OCI-LY1 (cell line): ENCODE data around the gene GABBR1.

Experiments used
- H2AFZ ChIP-seq: fragments of 200-600 bp; sonication (generic), shearing (Covaris generic); 2 replicates; pipeline ENCODE4 v1.6.0; 2014; ENCODE audit warnings: antibody characterized with exemption, mild to moderate bottlenecking, low read length
- H3F3A ChIP-seq: fragments of 200-600 bp; sonication (generic), shearing (Covaris generic); 2 replicates; pipeline ENCODE4 v1.6.0; 2014; ENCODE audit warnings: mild to moderate bottlenecking, antibody characterized with exemption, low read length, moderate library complexity; ENCODE audit not compliant: insufficient read depth
- H3K27ac ChIP-seq: fragments of 200-600 bp; sonication (generic); 2 replicates; pipeline ENCODE4 v1.5.1; 2014; ENCODE audit warnings: low read length, mixed run types, mild to moderate bottlenecking, low read depth; ENCODE audit not compliant: poor library complexity, severe bottlenecking
- H3K27me3 ChIP-seq: fragments of 200-600 bp; sonication (generic); 2 replicates; pipeline ENCODE4 v1.6.0; 2014; ENCODE audit warnings: antibody characterized with exemption, mild to moderate bottlenecking, low read length, moderate library complexity; ENCODE audit not compliant: insufficient read depth
- H3K36me3 ChIP-seq: fragments of 200-600 bp; sonication (generic); 2 replicates; pipeline ENCODE4 v1.6.1; 2014; ENCODE audit warnings: mild to moderate bottlenecking, antibody characterized with exemption, low read length, moderate library complexity, mixed read lengths; ENCODE audit not compliant: insufficient read depth
- H3K4me1 ChIP-seq: fragments of 200-600 bp; sonication (generic); 2 replicates; pipeline ENCODE4 v1.5.1; 2014; ENCODE audit warnings: mild to moderate bottlenecking, low read length, moderate library complexity; ENCODE audit not compliant: insufficient read depth, severe bottlenecking
- H3K4me2 ChIP-seq: fragments of 200-600 bp; sonication (generic), shearing (Covaris generic); 2 replicates; pipeline ENCODE4 v1.6.1; 2014; ENCODE audit warnings: low read length
- H3K4me3 ChIP-seq: fragments of 200-600 bp; sonication (generic); 2 replicates; pipeline ENCODE4 v1.5.1; 2014; ENCODE audit warnings: low read length, low read depth, mild to moderate bottlenecking, mixed read lengths; ENCODE audit not compliant: poor library complexity, severe bottlenecking
- H3K79me2 ChIP-seq: fragments of 200-600 bp; shearing (Covaris generic); 2 replicates; pipeline ENCODE4 v1.6.1; 2016; ENCODE audit warnings: mixed run types, low read length, mixed read lengths; ENCODE audit not compliant: insufficient read depth
- H3K9ac ChIP-seq: fragments of 200-600 bp; sonication (generic), shearing (Covaris generic); 2 replicates; pipeline ENCODE4 v1.6.1; 2014; ENCODE audit warnings: mild to moderate bottlenecking, low read length, mixed read lengths
- H3K9me2 ChIP-seq: fragments of 200-600 bp; sonication (generic), shearing (Covaris generic); 2 replicates; pipeline ENCODE4 v1.6.1; 2014; ENCODE audit warnings: low read depth, mild to moderate bottlenecking, low read length, mixed read lengths
- H3K9me3 ChIP-seq: fragments of 200-600 bp; shearing (Covaris generic); 2 replicates; pipeline ENCODE4 v1.6.1; 2014; ENCODE audit warnings: low read length, mixed read lengths
- H4K20me1 ChIP-seq: fragments of 200-600 bp; sonication (generic), shearing (Covaris generic); 2 replicates; pipeline ENCODE4 v1.6.0; 2016; ENCODE audit warnings: mild to moderate bottlenecking, low read length; ENCODE audit not compliant: insufficient read depth
- EZH2 ChIP-seq: fragments of 200-600 bp; sonication (generic), shearing (Covaris generic); IDR thresholded peaks from 2 replicates; pipeline ENCODE4 v1.8.0; 2017; ENCODE audit warnings: borderline replicate concordance, mixed run types, mild to moderate bottlenecking, antibody characterized with exemption, low read length, moderate library complexity, mixed read lengths
- TF ChIP-seq, protein P1 (sequence below): fragments of 200-600 bp; sonication (generic), shearing (Covaris generic); IDR thresholded peaks from 2 replicates; pipeline ENCODE4 v1.5.1; 2017; ENCODE audit warnings: mild to moderate bottlenecking, antibody characterized with exemption, low read length, moderate library complexity, mixed read lengths

Gene GABBR1

GRCh38 chr6:29522227-29522626 is 110.8 kb downstream of the GABBR1 start:
- H3K27ac ChIP-seq: no peak overlapping the region
- no peaks in the 10 kb centered on the region for H3F3A ChIP-seq
- H3K36me3 ChIP-seq: no peaks in the 10 kb centered on the region
- no peaks in the 10 kb centered on the region for H3K27me3 ChIP-seq
- no peaks in the 10 kb centered on the region for H3K4me1 ChIP-seq
- no peaks in the 10 kb centered on the region for H4K20me1 ChIP-seq
- H3K9me2 ChIP-seq: no peaks in the 10 kb centered on the region
- H3K4me3 ChIP-seq: no peak overlapping the region
- no peak overlapping the region for H3K9ac ChIP-seq
- no peak overlapping the region for H2AFZ ChIP-seq
- TF ChIP-seq, protein P1, sequence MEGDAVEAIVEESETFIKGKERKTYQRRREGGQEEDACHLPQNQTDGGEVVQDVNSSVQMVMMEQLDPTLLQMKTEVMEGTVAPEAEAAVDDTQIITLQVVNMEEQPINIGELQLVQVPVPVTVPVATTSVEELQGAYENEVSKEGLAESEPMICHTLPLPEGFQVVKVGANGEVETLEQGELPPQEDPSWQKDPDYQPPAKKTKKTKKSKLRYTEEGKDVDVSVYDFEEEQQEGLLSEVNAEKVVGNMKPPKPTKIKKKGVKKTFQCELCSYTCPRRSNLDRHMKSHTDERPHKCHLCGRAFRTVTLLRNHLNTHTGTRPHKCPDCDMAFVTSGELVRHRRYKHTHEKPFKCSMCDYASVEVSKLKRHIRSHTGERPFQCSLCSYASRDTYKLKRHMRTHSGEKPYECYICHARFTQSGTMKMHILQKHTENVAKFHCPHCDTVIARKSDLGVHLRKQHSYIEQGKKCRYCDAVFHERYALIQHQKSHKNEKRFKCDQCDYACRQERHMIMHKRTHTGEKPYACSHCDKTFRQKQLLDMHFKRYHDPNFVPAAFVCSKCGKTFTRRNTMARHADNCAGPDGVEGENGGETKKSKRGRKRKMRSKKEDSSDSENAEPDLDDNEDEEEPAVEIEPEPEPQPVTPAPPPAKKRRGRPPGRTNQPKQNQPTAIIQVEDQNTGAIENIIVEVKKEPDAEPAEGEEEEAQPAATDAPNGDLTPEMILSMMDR: no peak
- no peak for TF ChIP-seq EZH2
- no peak overlapping the region for H3K4me2 ChIP-seq
- H3K79me2 ChIP-seq: no peaks in the 10 kb centered on the region
- H3K9me3 ChIP-seq: no peaks in the 10 kb centered on the region

GRCh38 chr6:29521006-29521680 is 111.8 kb downstream of the GABBR1 start:
- Histone ChIP-seq H3K79me2 (no peaks in the 10 kb centered on the region), H3F3A (no peaks in the 10 kb centered on the region), H2AFZ (no peak overlapping the region), H3K4me2 (no peak overlapping the region), H3K27me3 (no peaks in the 10 kb centered on the region), H3K27ac (no peak overlapping the region), H3K4me1 (no peaks in the 10 kb centered on the region), H3K9me2 (no peaks in the 10 kb centered on the region), H3K4me3 (no peak overlapping the region), H3K9ac (no peak overlapping the region), H3K9me3 (no peaks in the 10 kb centered on the region), H3K36me3 (no peaks in the 10 kb centered on the region), H4K20me1 (no peaks in the 10 kb centered on the region)
- TF ChIP-seq, protein P1: no peak
- no peak for TF ChIP-seq EZH2

DNA sequence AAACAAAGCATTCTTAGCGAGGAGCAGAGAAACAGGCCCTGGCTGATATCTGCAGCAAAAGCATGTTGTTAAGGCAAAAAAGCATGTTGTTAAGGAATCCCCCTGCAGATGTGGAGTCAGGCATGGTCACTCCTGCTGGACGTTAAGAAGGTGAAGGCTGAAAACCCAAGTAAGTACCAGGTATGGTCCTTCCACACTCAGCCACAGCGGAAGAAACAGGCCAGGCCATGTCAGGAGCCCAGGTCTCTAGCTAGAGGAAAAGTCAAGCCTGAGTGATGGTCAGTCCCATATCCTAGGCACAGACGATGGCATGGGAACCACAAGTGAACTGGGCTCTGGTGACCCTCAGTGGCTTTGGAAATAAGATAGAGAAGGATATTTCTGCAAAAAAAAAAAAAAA is 112.8 kb downstream of the GABBR1 start:
- H3K4me1 ChIP-seq: no peaks in the 10 kb centered on the region
- TF ChIP-seq, protein P1: no peak
- no peak for TF ChIP-seq EZH2
- H3K9me3 ChIP-seq: no peaks in the 10 kb centered on the region
- H4K20me1 ChIP-seq: no peaks in the 10 kb centered on the region
- no peak overlapping the region for H3K27ac ChIP-seq
- H3K79me2 ChIP-seq: no peaks in the 10 kb centered on the region
- no peaks in the 10 kb centered on the region for H3K9me2 ChIP-seq
- H3K9ac ChIP-seq: no peak overlapping the region
- H3F3A ChIP-seq: no peaks in the 10 kb centered on the region
- no peak overlapping the region for H2AFZ ChIP-seq
- H3K4me3 ChIP-seq: no peak overlapping the region
- H3K36me3 ChIP-seq: no peaks in the 10 kb centered on the region
- H3K27me3 ChIP-seq: no peaks in the 10 kb centered on the region
- H3K4me2 ChIP-seq: no peak overlapping the region
